GM18526 (cell line): Measurements from ENCODE around the gene ATP8A2.

Experiments used
- POLR2A ChIP-seq: IDR thresholded peaks from 3 replicates; pipeline ENCODE4 v1.6.1; 2011; ENCODE audit not compliant: insufficient read length; ENCODE audit errors: extremely low read depth

ATP8A2 gene

GRCh38 chr13:25371875-25372283, at the start of gene ATP8A2:
Gene ATP8A2, plus strand, starts transcription at chr13:25371974. Its CDS starts 239 bp downstream, at chr13:25372213.
- no peak for TF ChIP-seq POLR2A

GRCh38 chr13:25324100-25324499, 47.7 kb upstream of the ATP8A2 start:
- TF ChIP-seq POLR2A, result no peak

- TF ChIP-seq POLR2A, result no peak
Measured at GRCh38 chr13:25329706-25330105, 42.1 kb upstream of the ATP8A2 start.

GRCh38 chr13:25330541-25330940, 41.2 kb upstream of the ATP8A2 start:
- TF ChIP-seq POLR2A, result no peak

GRCh38 chr13:25335856-25336255, 35.9 kb upstream of the ATP8A2 start:
- TF ChIP-seq POLR2A, result no peak

- TF ChIP-seq POLR2A, result no peak
Measured at GRCh38 chr13:25345576-25345975, 26.2 kb upstream of the ATP8A2 start.

GRCh38 chr13:25347151-25347550, 24.6 kb upstream of the ATP8A2 start:
- no peak for TF ChIP-seq POLR2A

- no peak for TF ChIP-seq POLR2A
Measured at GRCh38 chr13:25351404-25351803, 20.4 kb upstream of the ATP8A2 start.

- no peak for TF ChIP-seq POLR2A
Measured at GRCh38 chr13:25352230-25352629, 19.5 kb upstream of the ATP8A2 start.

GRCh38 chr13:25352806-25353205, 19.0 kb upstream of the ATP8A2 start:
- no peak for TF ChIP-seq POLR2A

GRCh38 chr13:25353344-25353743, 18.4 kb upstream of the ATP8A2 start:
- no peak for TF ChIP-seq POLR2A

GRCh38 chr13:25354377-25354776, 17.4 kb upstream of the ATP8A2 start:
- no peak for TF ChIP-seq POLR2A

- no peak for TF ChIP-seq POLR2A
Measured at GRCh38 chr13:25365720-25366235, 6.0 kb upstream of the ATP8A2 start.

- no peak for TF ChIP-seq POLR2A
Measured at GRCh38 chr13:25371158-25371874, 458 bp upstream of the ATP8A2 start.

- no peak for TF ChIP-seq POLR2A
Measured at GRCh38 chr13:25372284-25373081, 709 bp downstream of the ATP8A2 start.

- no peak for TF ChIP-seq POLR2A
Measured at GRCh38 chr13:25375727-25376358, 4.1 kb downstream of the ATP8A2 start.
